Thymus (tissue), 11 donors: ENCODE data around the gene PSMA6. TPM values are rescaled to one million over a fixed set of nuclear protein-coding genes. Genes with fewer than 3 reads are reported as not detected.
A peak's percentile ranks its signal among the peaks of the same experiment; 100 is the strongest.

Experiments used
- DNase-seq, 9 donors: peaks; one replicate each; pipeline ENCODE4 v3.0.0-alpha.2; 2013; ENCODE audit warnings: low spot score in 9 of 9, low read depth in 6 of 9, missing footprints in 1 of 9
- H3K27ac ChIP-seq, 2 donors: one replicate each; pipeline ENCODE4 v1.5.1; 2013; ENCODE audit warnings: control low read depth in 1 of 2, low read depth in 1 of 2, low read length in 1 of 2, mild to moderate bottlenecking in 1 of 2, moderate library complexity in 1 of 2
- H3K27me3 ChIP-seq, 2 donors: one replicate each; pipeline ENCODE4 v1.5.1; 2013; ENCODE audit warnings: low read length in 1 of 2; ENCODE audit not compliant: control insufficient read depth in 2 of 2, insufficient read depth in 1 of 2
- H3K36me3 ChIP-seq, 2 donors: one replicate each; pipeline ENCODE4 v1.5.1; 2013; ENCODE audit warnings: low read length in 1 of 2, mild to moderate bottlenecking in 1 of 2, moderate library complexity in 1 of 2; ENCODE audit not compliant: control insufficient read depth in 2 of 2, insufficient read depth in 2 of 2
- H3K4me1 ChIP-seq, 2 donors: one replicate each; pipeline ENCODE4 v1.5.1; 2013; ENCODE audit warnings: low read length in 2 of 2; ENCODE audit not compliant: control insufficient read depth in 2 of 2, insufficient read depth in 2 of 2
- H3K4me3 ChIP-seq, 2 donors: one replicate each; pipeline ENCODE4 v1.5.1; 2013; ENCODE audit warnings: low read length in 2 of 2, control low read depth in 1 of 2, mild to moderate bottlenecking in 1 of 2
- H3K9me3 ChIP-seq, 2 donors: one replicate each; pipeline ENCODE4 v1.5.1; 2013; ENCODE audit warnings: low read length in 1 of 2, mild to moderate bottlenecking in 1 of 2; ENCODE audit not compliant: control insufficient read depth in 2 of 2, insufficient read depth in 1 of 2
- WGBS: extraction: QIAGEN DNeasy Blood & Tissue Kit; methylation state at CpG from one replicate; pipeline ENCODE4 v1.1.7; 2013; 5-methylcytosine and 5-hydroxymethylcytosine counted together
- polyA plus RNA-seq: library from polyadenylated mRNA; stranded (reverse); fragments of 200-250 nt; gene quantifications from one replicate; pipeline ENCODE4 v1.2.3, GENCODE V29; 2013
- total RNA-seq: library from RNA; stranded (reverse); fragments of 120-200 nt; gene quantifications from one replicate; pipeline ENCODE4 v1.2.4, GENCODE V29; 2013
- donor health status: healthy.

The PSMA6 gene
- total and polyA plus RNA-seq, 2 donors: 206 to 550 TPM

DNA sequence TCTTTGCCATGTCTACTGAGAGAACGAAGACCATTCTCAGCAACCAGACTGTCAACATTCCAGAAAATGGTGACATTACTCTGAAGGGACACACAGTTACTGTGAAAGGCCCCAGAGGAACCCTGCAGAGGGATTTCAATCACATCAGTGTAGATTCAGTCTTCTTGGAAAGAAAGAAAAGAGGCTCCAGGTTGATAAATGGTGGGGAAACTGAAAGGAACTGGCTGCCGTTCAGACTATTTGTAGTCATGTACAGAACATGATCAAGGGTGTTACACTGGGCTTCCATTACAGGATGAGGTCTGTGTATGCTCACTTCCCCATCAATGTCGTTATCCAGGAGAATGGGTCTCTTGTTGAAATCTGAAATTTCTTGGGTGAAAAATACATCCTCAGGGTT, 29.7 kb upstream of the PSMA6 start:
- H3K4me1 ChIP-seq: no peaks in the 10 kb centered on the region
- DNase-seq: no peak
- WGBS: 79% methylated on average over 3 of the region's 3 CpGs
- H3K36me3 ChIP-seq: peaks cover 5 to 13% of the 10 kb centered on the region in 2 donors
- no peaks in the 10 kb centered on the region for H3K27me3 ChIP-seq
- H3K27ac ChIP-seq: no peak overlapping the region
- H3K9me3 ChIP-seq: no peaks in the 10 kb centered on the region
- no peak overlapping the region for H3K4me3 ChIP-seq

- no peaks in the 10 kb centered on the region for H3K9me3 ChIP-seq
- no peak for DNase-seq
- H3K4me1 ChIP-seq: no peaks in the 10 kb centered on the region
- H3K36me3 ChIP-seq: peaks cover 6 to 32% of the 10 kb centered on the region in 2 donors
- H3K27ac ChIP-seq: no peak overlapping the region
- no peak overlapping the region for H3K4me3 ChIP-seq
- H3K27me3 ChIP-seq: no peaks in the 10 kb centered on the region
Measured at GRCh38 chr14:35268946-35269345, 23.2 kb upstream of the PSMA6 start.

DNA sequence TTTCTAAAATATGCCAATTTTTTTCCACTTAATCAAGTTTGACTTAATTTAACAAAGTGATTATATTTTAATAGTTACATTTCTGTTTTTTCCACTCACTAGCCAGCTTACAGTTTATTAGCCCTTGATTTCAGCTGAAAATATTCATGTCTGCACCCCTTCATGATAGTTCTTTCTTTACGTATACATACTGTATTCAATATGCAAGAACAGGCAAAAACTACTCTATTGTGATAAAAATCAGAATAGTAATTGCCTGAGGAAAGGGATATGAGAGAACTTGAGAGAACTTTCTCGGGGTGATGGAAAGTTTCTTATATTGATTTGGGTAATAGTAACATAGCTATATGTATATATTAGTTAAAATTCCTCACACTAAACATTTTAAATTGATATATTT, 17.4 kb upstream of the PSMA6 start:
- 98% methylated on average over 2 of the region's 2 CpGs for WGBS
- no peaks in the 10 kb centered on the region for H3K9me3 ChIP-seq
- H3K4me3 ChIP-seq: no peak overlapping the region
- DNase-seq: no peak
- no peaks in the 10 kb centered on the region for H3K27me3 ChIP-seq
- H3K4me1 ChIP-seq: peaks cover 0 to 5% of the 10 kb centered on the region in 2 donors
- no peak overlapping the region for H3K27ac ChIP-seq
- H3K36me3 ChIP-seq: peaks cover 19 to 34% of the 10 kb centered on the region in 2 donors

- Histone ChIP-seq H3K27me3 (no peaks in the 10 kb centered on the region), H3K9me3 (no peaks in the 10 kb centered on the region), H3K27ac (no peak overlapping the region), H3K4me1 (peaks cover 11 to 18% of the 10 kb centered on the region in 2 donors), H3K4me3 (no peak overlapping the region), H3K36me3 (peaks cover 19 to 23% of the 10 kb centered on the region in 2 donors)
- no peak for DNase-seq
- WGBS: 99% methylated on average over 4 of the region's 4 CpGs
Measured at GRCh38 chr14:35277179-35277578, 15.0 kb upstream of the PSMA6 start.

GRCh38 chr14:35279369-35279768, 12.8 kb upstream of the PSMA6 start:
- no peaks in the 10 kb centered on the region for H3K9me3 ChIP-seq
- no peak overlapping the region for H3K4me3 ChIP-seq
- H3K4me1 ChIP-seq: peaks cover 11 to 31% of the 10 kb centered on the region in 2 donors
- 96% methylated on average over 3 of the region's 3 CpGs for WGBS
- no peak for DNase-seq
- H3K27ac ChIP-seq: no peak overlapping the region
- H3K27me3 ChIP-seq: no peaks in the 10 kb centered on the region
- peaks cover 12% of the 10 kb centered on the region in 2 donors for H3K36me3 ChIP-seq

GRCh38 chr14:35281341-35281740, 10.8 kb upstream of the PSMA6 start:
- Histone ChIP-seq H3K4me1 (peaks cover 23 to 49% of the 10 kb centered on the region in 2 donors), H3K27ac (peak overlapping the region in 1 of 2 donors; percentile 63), H3K27me3 (no peaks in the 10 kb centered on the region), H3K4me3 (no peak overlapping the region), H3K36me3 (peaks cover 5 to 8% of the 10 kb centered on the region in 2 donors), H3K9me3 (no peaks in the 10 kb centered on the region)
- DNase-seq: peak in 1 of 9 donors; percentile 50
- 54% methylated on average over 1 of the region's 1 CpG for WGBS

DNA sequence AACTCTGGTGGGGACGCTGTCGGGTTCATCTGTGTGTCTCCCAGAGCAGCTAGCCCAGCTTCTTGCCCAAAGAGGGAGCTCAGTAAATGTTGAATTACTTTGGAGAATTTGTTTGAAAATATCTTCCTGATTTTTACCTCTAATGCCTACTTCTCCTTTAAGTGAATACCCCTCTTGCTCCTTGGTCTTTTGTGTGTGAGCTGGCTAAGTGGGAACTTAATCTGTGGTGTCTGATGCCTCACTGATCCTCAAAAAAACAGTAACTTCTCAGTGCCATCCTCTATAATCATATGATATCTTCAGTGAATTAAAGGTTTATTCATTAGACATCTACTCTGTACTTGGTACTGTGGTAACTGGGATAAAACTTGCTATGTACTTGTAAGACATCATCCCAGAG, 7.7 kb upstream of the PSMA6 start:
- Histone ChIP-seq H3K4me1 (peaks cover 49 to 76% of the 10 kb centered on the region in 2 donors), H3K27me3 (no peaks in the 10 kb centered on the region), H3K36me3 (peaks cover 0 to under 1% of the 10 kb centered on the region in 2 donors), H3K4me3 (no peak overlapping the region), H3K9me3 (no peaks in the 10 kb centered on the region), H3K27ac (peak overlapping the region in 1 of 2 donors; percentile 97)
- 95% methylated on average over 2 of the region's 2 CpGs for WGBS
- DNase-seq: no peak

GRCh38 chr14:35285168-35286002, 6.8 kb upstream of the PSMA6 start:
- peak in 4 of 9 donors; percentile 16 to 69 (median 45) for DNase-seq
- Histone ChIP-seq H3K4me3 (peak overlapping the region; percentile 16 to 35), H3K9me3 (no peaks in the 10 kb centered on the region), H3K27ac (peak overlapping the region; percentile 92 to 97), H3K27me3 (no peaks in the 10 kb centered on the region), H3K4me1 (peaks cover 57 to 84% of the 10 kb centered on the region in 2 donors), H3K36me3 (no peaks in the 10 kb centered on the region)
- WGBS: 23% methylated on average over 5 of the region's 5 CpGs

DNA sequence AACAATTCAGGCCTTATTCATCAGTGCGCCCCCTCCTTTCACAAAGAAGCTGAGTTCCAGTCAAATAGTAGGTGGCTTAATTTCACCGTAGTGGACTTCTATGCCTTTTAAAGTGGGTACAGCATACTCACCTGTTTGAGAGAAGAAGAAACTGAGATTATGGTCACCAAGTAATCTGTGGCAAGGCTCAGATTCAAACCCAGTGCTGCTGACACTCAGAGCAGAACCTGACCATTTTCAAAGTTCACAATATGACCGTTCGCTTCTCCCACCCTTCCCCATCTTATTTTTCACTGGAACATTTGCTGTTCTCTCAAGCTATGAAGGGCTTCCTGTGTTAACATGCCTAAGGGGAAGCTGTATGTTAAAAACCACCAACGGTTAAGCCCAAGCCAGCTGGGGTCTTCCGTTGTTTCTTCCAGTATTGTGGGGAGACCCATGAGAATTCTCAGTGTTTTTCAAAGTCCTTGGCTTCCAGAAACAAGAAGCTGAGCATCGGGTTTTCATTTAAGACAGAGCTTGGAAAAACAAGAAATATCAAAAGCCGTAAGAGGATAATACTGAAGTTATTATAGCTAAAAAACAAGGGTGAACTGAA, 6.1 kb upstream of the PSMA6 start:
- peak in 6 of 9 donors; percentile 40 to 87 (median 66) for DNase-seq
- Histone ChIP-seq H3K9me3 (no peaks in the 10 kb centered on the region), H3K27ac (peak overlapping the region; percentile 92 to 97), H3K27me3 (no peaks in the 10 kb centered on the region), H3K36me3 (no peaks in the 10 kb centered on the region), H3K4me1 (peaks cover 60 to 86% of the 10 kb centered on the region in 2 donors), H3K4me3 (peak overlapping the region; percentile 16 to 35)
- WGBS: 4% methylated on average over 8 of the region's 8 CpGs
